Activated CD4-positive, alpha-beta T cell treated with anti-CD3 and anti-CD28 coated beads, Interleukin-2, amount 10 ng/mL, durations not matched to agents 7 days and 5 days (primary cell): ENCODE data around the gene CUTA. TPM values are rescaled to one million over a fixed set of nuclear protein-coding genes. Genes with fewer than 3 reads are reported as not detected.
"Not testable (repeated sequence)": the region's sequence is repeated elsewhere in the genome, so short reads cannot be mapped to it uniquely, and the experiment has no call there.

Experiments
- CTCF ChIA-PET: fragments of 350-600 bp; sonication (Branson Sonifier 250); formaldehyde crosslinking; loops from one replicate; lab custom pipeline; 2021; ENCODE audit warnings: antibody characterized with exemption; lab: Charles Lee
- POLR2A ChIA-PET: fragments of 350-600 bp; sonication (Branson Sonifier 250); formaldehyde crosslinking; loops from one replicate; lab custom pipeline; 2021; ENCODE audit warnings: antibody characterized with exemption; lab: Charles Lee
- DNase-seq: peaks from one replicate; pipeline ENCODE4 v3.0.0-alpha.2; 2020
- H3K27ac Mint-ChIP-seq: one replicate; pipeline ENCODE4 v1.8.0; 2021; ENCODE audit warnings: mild to moderate bottlenecking, moderate library complexity, mixed read lengths
- H3K27me3 Mint-ChIP-seq: one replicate; pipeline ENCODE4 v1.8.0; 2021; ENCODE audit warnings: mixed read lengths
- H3K36me3 Mint-ChIP-seq: one replicate; pipeline ENCODE4 v1.8.0; 2021; ENCODE audit warnings: low read depth, mixed read lengths
- H3K4me1 Mint-ChIP-seq: one replicate; pipeline ENCODE4 v1.8.0; 2021; ENCODE audit warnings: mixed read lengths
- H3K4me3 Mint-ChIP-seq: one replicate; pipeline ENCODE4 v1.8.0; 2021; ENCODE audit warnings: mild to moderate bottlenecking, moderate library complexity, mixed read lengths
- H3K9me3 Mint-ChIP-seq: one replicate; pipeline ENCODE4 v1.8.0; 2021; ENCODE audit warnings: mixed read lengths
- total RNA-seq, 2 experiments: library from RNA; stranded (reverse); gene quantifications; one replicate each; pipeline ENCODE4 v1.2.3, GENCODE V29; 2021

The CUTA gene
- total RNA-seq, 2 experiments from 2014 or later: 191 to 207 TPM

DNA sequence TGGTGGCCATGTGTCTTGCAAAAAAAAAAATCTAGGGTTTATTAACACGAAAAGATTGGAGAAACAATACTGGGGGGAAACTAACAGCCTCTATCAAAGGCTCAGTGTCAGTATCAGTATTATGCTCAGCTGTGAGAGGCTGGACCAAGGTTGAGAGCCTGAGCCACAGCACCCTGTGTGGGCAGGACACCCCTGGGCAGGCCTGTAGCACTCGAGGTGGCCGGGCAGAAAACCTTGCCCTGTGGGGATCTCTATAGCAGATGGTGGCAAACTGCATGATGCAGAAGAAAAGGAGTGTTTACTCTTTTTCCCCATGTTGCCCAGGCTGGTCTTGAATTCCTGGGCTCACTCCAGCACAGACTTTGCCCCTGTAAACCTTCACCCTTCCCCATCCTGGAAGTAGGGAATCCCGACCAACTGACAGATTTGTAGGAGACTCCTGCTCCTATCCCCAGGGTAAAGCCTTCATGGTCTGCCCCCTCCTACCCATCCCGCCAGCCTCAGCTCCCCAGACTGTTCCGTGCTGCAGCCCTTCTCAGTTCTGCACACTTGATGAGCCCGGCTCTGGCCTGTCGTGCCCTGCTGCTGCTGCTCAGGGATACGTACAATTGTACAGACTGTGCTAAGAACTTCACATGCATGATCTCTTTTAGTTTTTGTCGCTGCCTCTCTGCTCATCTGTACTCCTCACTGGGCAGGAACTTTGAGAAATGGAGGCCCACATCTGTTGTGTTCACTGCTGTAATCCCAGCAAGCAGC is 34.3 kb downstream of the CUTA start:
- ChIA-PET CTCF (interaction anchor here (0.6 kb wide), 1 partner anchor 1782 kb away, joined by 3 read pairs; no protein-coding TSS in a partner anchor), POLR2A (no interaction called here)
- peaks cover 4% of the 10 kb centered on the region for H3K27me3 Mint-ChIP-seq
- no peak for DNase-seq
- H3K36me3 Mint-ChIP-seq: no peaks in the 10 kb centered on the region
- H3K4me1 Mint-ChIP-seq: no peaks in the 10 kb centered on the region
- H3K4me3 Mint-ChIP-seq: no peak overlapping the region
- H3K27ac Mint-ChIP-seq: no peak overlapping the region
- no peaks in the 10 kb centered on the region for H3K9me3 Mint-ChIP-seq

DNA sequence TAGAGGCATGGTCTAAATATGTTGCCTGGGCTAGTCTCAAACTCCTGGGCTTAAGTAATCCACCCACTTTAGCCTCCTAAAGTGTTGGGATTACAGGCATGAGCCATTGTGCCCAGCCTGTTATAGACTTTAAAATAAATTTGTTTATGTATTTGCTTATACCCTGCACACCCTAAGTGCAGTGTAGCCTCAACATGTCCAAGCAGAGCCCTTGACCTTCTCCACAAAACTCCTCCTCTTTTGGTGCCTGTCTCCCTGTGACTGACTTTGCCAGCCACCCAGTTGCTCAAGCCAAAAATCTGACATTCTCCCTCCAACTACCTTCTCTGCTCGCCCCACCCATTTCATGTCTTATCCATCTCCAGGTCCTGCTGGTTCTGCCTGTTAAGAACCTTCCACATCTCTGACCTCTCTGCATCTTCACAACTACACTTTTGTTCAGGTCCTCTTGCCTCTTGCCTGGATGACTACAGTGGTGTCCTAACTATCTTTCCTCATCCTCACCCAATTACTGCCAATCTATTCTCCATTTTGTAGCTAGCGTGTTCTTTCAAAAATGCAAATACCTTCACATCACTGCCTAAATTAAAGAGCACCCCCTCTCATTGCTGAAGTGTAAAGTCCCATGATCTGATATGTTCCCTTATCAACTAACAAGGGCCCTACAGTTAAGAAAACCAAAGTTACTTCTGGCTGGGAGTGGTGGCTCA is 37.5 kb downstream of the CUTA start:
- Mint-ChIP-seq H3K27ac (no peak overlapping the region), H3K4me3 (no peak overlapping the region), H3K9me3 (no peaks in the 10 kb centered on the region), H3K36me3 (no peaks in the 10 kb centered on the region), H3K4me1 (peaks cover 7% of the 10 kb centered on the region), H3K27me3 (peaks cover 4% of the 10 kb centered on the region)
- ChIA-PET POLR2A (no interaction called here), CTCF (interaction anchor here (1.2 kb wide), 1 partner anchor 10 kb away, joined by 8 read pairs; no protein-coding TSS in a partner anchor)
- no peak for DNase-seq

DNA sequence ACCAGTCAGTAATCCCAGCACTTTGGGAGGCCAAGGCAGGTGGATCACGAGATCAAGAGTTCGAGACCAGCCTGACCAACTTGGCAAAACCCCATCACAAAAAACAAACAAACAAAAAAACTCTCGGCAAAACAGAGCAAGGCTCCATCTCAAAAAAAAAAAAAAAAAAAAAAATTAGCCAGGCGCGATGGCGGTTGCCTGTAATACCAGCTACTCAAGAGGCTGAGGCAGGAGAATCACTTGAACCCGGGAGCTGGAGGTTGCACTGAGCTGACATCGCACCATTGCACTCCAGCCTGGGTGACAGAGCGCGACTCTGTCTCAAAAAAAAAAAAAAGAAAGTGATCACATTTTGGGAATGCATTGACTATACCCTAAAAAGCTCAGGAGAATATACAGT is 38.7 kb downstream of the CUTA start:
- ChIA-PET POLR2A (interaction anchor here (1.1 kb wide), 1 partner anchor 61 kb away, joined by 3 read pairs; no protein-coding TSS in a partner anchor), CTCF (interaction anchor here (0.6 kb wide), 3 partner anchors 16 to 187 kb away, joined by 4 to 5 read pairs (median 4); partner anchors contain the start of gene COL11A2)
- H3K27me3 Mint-ChIP-seq, DNase-seq, H3K4me3 Mint-ChIP-seq, H3K27ac Mint-ChIP-seq, H3K36me3 Mint-ChIP-seq, H3K9me3 Mint-ChIP-seq: not testable (repeated sequence)
- H3K4me1 Mint-ChIP-seq: peaks cover 16% of the 10 kb centered on the region

DNA sequence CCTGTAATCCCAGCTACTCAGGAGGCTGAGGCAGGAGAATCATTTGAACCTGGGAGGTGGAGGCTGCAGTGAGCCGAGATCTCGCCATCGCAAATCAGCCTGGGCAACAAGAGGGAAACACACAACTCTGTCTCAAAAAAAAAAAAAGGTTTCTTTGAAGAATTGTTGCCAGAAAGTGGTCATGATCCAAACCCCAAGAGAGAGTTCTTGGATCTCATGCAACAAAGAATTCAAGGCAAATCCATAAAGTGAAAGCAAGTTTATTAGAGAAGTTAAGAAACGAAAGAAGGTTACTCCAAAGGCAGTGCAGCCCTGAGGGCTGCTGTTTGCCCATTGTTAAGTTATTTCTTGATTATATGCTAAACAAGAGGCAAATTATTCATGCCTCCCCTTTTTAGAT is 40.7 kb downstream of the CUTA start:
- peaks cover 4% of the 10 kb centered on the region for H3K27me3 Mint-ChIP-seq
- ChIA-PET CTCF (no interaction called here), POLR2A (no interaction called here)
- H3K4me1 Mint-ChIP-seq: peaks cover 22% of the 10 kb centered on the region
- H3K27ac Mint-ChIP-seq: no peak overlapping the region
- no peaks in the 10 kb centered on the region for H3K36me3 Mint-ChIP-seq
- no peaks in the 10 kb centered on the region for H3K9me3 Mint-ChIP-seq
- H3K4me3 Mint-ChIP-seq: no peak overlapping the region
- DNase-seq: no peak

DNA sequence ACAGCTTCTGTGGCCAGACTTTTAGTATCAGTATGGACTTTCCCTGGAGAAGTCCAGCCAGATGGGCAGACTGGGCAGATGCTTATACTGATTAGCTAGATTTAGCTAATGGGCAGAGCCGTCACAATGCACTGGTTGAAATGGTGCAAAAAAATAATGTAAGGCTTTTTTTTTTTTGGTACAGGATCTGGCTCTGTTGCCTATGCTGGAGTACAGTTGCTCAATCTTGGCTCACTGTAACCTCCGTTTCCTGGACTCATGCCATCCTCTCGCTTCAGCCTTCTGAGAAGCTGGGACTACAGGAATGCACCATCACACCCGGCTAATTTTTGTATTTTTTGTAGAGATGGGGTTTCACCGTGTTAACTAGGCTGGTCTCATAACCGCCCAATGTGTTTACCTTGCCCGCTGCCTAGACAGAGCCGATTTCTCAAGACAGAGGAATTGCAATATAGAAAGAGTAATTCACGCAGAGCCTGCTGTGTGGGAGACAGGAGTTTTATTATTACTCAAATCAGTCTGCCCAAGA is 42.7 kb downstream of the CUTA start:
- H3K4me3 Mint-ChIP-seq: no peak overlapping the region
- H3K36me3 Mint-ChIP-seq: no peaks in the 10 kb centered on the region
- peaks cover 22% of the 10 kb centered on the region for H3K4me1 Mint-ChIP-seq
- CTCF ChIA-PET: interaction anchor here (0.6 to 1.8 kb wide), 4 partner anchors 10 to 222 kb away, joined by 3 to 8 read pairs (median 4); no protein-coding TSS in a partner anchor
- no peak for DNase-seq
- H3K27me3 Mint-ChIP-seq: no peaks in the 10 kb centered on the region
- H3K27ac Mint-ChIP-seq: no peak overlapping the region
- H3K9me3 Mint-ChIP-seq: no peaks in the 10 kb centered on the region
- POLR2A ChIA-PET: no interaction called here

DNA sequence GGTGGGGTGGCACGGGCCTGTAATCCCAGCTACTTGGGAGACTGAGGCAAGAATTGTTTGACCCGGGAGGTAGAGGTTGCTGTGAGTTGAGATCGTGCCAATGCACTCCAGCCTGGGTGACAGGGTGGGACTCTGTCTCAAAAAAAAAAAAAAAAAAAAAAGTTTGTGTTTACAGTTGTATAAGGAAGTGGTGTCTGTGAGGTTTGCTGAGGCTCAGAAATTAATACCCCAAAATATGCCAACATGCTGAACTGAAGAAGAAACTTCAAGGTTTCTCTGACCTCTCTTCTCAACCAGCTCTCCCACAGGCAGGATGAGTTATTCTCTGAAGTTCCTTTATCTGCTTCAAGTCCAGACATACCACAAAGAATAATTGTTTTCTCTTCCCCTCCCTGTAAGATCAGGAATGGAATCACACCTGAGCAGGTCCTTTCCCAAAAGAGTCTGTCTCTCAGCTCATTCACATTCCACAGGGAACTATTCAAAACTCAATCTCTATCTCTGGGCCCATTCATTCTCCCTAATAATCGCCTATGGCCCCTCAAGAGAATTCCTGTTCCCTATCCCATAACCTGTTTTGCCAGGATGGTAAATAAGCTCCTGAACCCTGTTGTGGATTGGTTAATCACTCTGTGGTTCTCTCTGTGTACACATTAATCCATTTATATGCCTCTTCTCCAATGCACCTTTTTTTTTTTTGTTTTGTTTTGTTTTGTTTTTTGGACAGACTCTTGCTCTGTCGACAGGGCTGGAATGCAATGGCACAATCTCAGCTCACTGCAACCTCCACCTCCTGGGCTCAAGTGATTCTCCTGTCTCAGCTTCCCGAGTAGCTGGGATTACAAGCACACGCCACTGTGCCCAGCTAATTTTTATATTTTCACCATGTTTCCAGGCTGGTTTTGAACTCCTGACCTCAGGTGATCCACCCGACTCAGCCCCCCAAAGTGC is 43.7 kb downstream of the CUTA start:
- Mint-ChIP-seq H3K9me3 (no peaks in the 10 kb centered on the region), H3K27ac (peak overlapping the region; percentile 31), H3K4me1 (peaks cover 22% of the 10 kb centered on the region), H3K4me3 (no peak overlapping the region), H3K27me3 (no peaks in the 10 kb centered on the region), H3K36me3 (no peaks in the 10 kb centered on the region)
- ChIA-PET CTCF (interaction anchor here (0.6 to 1.8 kb wide), 7 partner anchors 9 to 1223 kb away, joined by 3 to 8 read pairs (median 3); no protein-coding TSS in a partner anchor), POLR2A (interaction anchor here (0.6 kb wide), 1 partner anchor 31 kb away, joined by 7 read pairs; no protein-coding TSS in a partner anchor)
- no peak for DNase-seq

DNA sequence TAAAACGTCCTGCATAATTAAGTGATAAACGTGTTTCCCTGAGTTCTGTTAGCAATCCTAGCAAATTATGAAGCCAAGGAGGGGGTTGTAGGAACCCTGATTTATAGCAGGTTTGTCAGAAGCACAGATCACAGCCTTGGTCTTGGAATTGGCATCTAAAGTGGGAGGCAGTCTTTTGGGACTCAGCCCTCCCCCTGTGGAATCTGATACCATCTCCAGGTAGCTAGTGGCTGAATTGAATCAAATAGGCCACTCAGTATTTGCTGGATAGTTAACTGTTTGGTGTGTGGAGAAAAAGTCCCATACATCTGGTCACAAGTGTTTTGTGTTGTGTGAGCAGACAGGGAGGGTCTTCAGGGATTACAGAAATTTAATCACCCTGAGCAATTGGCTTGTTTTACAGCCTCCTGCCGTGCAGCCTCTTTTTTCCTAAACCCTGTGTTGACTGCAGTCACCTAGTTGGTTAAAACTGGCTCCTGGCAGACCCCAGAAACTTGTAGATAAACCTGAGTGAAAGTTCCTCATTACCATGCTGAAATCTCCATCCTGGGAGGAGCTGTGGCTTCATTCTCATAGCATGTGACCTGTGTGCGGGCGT is 45.3 kb downstream of the CUTA start:
- CTCF ChIA-PET: no interaction called here
- Mint-ChIP-seq H3K36me3 (no peaks in the 10 kb centered on the region), H3K4me3 (no peak overlapping the region), H3K4me1 (peaks cover 22% of the 10 kb centered on the region), H3K27me3 (no peaks in the 10 kb centered on the region), H3K9me3 (no peaks in the 10 kb centered on the region), H3K27ac (peak overlapping the region; percentile 50)
- POLR2A ChIA-PET: no interaction called here
- DNase-seq: no peak

DNA sequence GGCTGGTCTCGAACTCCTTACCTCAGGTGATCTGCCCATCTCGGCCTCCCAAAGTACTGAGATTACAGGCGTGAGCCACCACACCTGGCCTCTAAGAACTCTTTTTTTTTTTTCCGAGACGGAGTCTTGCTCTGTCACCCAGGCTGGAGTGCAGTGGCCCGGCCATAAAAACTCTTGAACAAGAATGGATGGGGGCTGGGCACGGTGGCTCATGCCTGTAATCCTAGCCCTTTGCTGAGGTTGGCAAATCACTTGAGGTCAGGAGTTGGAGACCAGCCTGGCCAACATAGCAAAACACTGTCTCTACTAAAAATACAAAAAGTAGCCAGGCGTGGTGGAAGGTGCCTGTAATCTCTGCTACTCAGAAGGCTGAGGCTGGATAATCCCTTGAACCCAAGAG is 46.0 kb downstream of the CUTA start:
- POLR2A ChIA-PET, H3K27ac Mint-ChIP-seq, H3K36me3 Mint-ChIP-seq, H3K9me3 Mint-ChIP-seq, H3K4me3 Mint-ChIP-seq, CTCF ChIA-PET, DNase-seq, H3K27me3 Mint-ChIP-seq: not testable (repeated sequence)
- peaks cover 22% of the 10 kb centered on the region for H3K4me1 Mint-ChIP-seq

DNA sequence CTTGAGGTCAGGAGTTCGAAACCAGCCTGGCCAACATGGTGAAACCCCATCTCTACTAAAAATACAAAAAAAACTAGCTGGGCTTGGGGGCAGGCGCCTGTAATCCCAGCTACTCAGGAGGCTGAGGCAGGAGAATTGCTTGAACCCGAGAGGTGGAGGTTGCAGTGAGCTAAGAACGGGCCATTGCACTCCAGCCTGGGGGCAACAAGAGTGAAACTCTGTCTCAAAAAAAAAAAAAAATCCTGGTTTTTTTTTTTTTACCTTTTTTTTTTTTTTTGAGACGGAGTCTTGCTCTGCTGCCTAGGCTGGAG is 50.2 kb downstream of the CUTA start:
- H3K4me1 Mint-ChIP-seq, CTCF ChIA-PET, H3K27ac Mint-ChIP-seq, H3K36me3 Mint-ChIP-seq, H3K27me3 Mint-ChIP-seq, H3K4me3 Mint-ChIP-seq, H3K9me3 Mint-ChIP-seq, DNase-seq: not testable (repeated sequence)
- POLR2A ChIA-PET: interaction anchor here (0.6 kb wide), 1 partner anchor 24 kb away, joined by 3 read pairs; the partner anchor contains the start of gene KIFC1

DNA sequence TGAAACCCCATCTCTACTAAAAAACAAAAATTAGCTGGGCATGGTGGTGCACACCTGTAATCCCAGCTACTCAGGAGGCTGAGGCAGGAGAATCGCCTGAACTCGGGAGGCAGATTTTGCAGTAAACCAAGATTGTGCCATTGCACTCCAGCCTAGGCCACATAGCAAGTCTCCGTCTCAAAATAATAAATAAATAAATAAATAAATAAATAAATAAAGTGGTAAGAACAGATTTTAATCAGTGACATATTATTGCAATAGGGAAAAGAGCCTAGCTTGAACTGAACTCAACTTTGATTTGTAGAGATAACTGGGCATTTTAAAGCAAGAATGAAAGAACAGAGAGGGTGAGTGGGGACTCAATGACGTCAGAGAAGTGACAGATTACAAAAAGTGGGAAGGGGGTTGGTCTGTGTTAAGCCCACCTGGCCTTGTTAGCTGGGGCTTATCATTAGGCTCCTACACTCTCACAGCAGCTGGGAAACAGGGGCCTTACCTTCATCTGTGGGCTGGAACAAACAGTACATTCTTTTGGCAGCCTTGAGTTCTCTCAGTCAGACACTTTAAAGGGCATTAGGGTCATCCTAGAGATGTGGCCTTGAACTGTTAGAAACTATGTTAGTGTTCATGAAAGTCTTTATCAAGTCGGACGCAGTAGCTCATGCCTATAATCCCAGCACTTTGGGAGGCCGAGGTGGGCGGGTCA is 50.7 kb downstream of the CUTA start:
- Mint-ChIP-seq H3K4me1 (peaks cover 3% of the 10 kb centered on the region), H3K27ac (no peak overlapping the region), H3K27me3 (no peaks in the 10 kb centered on the region), H3K36me3 (no peaks in the 10 kb centered on the region), H3K9me3 (no peaks in the 10 kb centered on the region), H3K4me3 (no peak overlapping the region)
- POLR2A ChIA-PET: interaction anchor here (0.6 kb wide), 1 partner anchor 25 kb away, joined by 3 read pairs; the partner anchor contains the start of gene KIFC1
- DNase-seq: no peak
- CTCF ChIA-PET: interaction anchor here (0.9 to 1.9 kb wide), 2 partner anchors 23 kb away, joined by 3 to 5 read pairs; no protein-coding TSS in a partner anchor
